Mucosa of rectum (tissue), 2 donors: Measurements from ENCODE around the gene DIAPH2.

Experiments used
- H3K27ac ChIP-seq, 2 donors: one replicate each; pipeline ENCODE4 v1.7.0; 2013; ENCODE audit warnings: inconsistent platforms in 2 of 2, low read depth in 2 of 2, low read length in 2 of 2
- H3K27me3 ChIP-seq, 2 donors: one replicate each; pipeline ENCODE4 v1.7.0; 2013; ENCODE audit warnings: low read length in 2 of 2; ENCODE audit not compliant: control insufficient read depth in 2 of 2, insufficient read depth in 2 of 2
- H3K36me3 ChIP-seq, 2 donors: one replicate each; pipeline ENCODE4 v1.7.0; 2013; ENCODE audit warnings: low read length in 2 of 2; ENCODE audit not compliant: control insufficient read depth in 2 of 2, insufficient read depth in 2 of 2
- H3K4me1 ChIP-seq, 2 donors: one replicate each; pipeline ENCODE4 v1.7.0; 2013; ENCODE audit warnings: low read length in 2 of 2, mild to moderate bottlenecking in 1 of 2; ENCODE audit not compliant: control insufficient read depth in 2 of 2, insufficient read depth in 2 of 2
- H3K4me3 ChIP-seq, 2 donors: one replicate each; pipeline ENCODE4 v1.7.0; 2013; ENCODE audit warnings: low read length in 2 of 2
- H3K9ac ChIP-seq, 2 donors: one replicate each; pipeline ENCODE4 v1.7.0; 2013; ENCODE audit warnings: low read length in 2 of 2, low read depth in 1 of 2, mild to moderate bottlenecking in 1 of 2
- H3K9me3 ChIP-seq, 2 donors: one replicate each; pipeline ENCODE4 v1.7.0; 2013; ENCODE audit warnings: low read length in 2 of 2; ENCODE audit not compliant: control insufficient read depth in 2 of 2
- donor health status: healthy.
- donor health status: Normal muscosa, but diverticular disease.

Gene DIAPH2

DNA sequence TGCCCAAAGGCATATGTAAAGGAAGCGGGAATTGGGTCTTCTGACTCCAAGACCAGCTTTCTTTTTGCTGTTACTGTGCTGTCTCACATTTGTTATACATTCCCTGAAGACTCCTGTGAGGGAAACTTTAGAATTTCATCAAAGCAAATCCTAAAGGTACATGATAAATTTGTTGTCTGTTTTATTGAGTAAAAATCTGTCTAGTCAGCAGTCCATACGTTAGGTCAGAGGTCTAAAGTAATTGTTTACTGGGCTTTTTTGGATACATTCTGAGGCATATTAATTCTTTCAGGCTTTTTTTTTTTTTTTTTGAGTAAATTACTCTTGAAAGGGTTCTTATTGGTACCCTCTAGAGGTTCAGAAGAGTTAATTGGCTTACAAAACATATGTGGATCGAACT, 546.3 kb downstream of the DIAPH2 start:
- H3K27ac ChIP-seq = no peak overlapping the region
- no peaks in the 10 kb centered on the region for H3K4me1 ChIP-seq
- no peak overlapping the region for H3K4me3 ChIP-seq
- H3K36me3 ChIP-seq = no peaks in the 10 kb centered on the region
- H3K9ac ChIP-seq = no peak overlapping the region
- H3K27me3 ChIP-seq = no peaks in the 10 kb centered on the region
- H3K9me3 ChIP-seq = no peaks in the 10 kb centered on the region

DNA sequence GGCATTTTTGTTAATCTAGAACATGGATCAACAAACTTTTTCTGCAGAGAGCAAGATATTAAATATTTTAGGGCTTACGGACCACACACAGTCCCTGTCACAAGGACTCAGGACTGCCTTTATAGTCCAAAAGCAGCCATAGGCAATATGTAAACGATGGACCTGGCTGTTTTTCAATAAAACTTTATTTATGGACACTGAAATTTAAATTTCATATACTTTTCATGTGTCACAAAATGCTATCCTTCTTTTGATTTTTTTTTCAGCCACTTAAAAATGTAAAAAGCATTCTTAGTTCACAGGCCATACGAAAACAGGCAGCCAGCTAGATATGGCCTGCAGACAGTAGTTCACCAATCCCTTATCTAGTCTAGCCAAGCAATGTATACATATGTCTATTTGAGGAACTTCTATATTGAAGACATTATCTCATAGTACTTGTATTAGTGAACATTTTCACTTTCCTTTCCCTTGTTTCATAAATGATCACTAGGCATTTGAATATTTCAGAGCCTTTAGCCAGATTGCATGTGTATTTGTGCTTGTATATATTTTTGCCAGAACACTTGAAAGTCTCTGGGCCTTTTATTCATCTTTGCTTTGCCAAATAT, 549.9 kb downstream of the DIAPH2 start:
- Histone ChIP-seq H3K36me3 (no peaks in the 10 kb centered on the region), H3K4me3 (no peak overlapping the region), H3K27ac (no peak overlapping the region), H3K27me3 (no peaks in the 10 kb centered on the region), H3K9ac (no peak overlapping the region), H3K9me3 (no peaks in the 10 kb centered on the region), H3K4me1 (no peaks in the 10 kb centered on the region)

GRCh38 chrX:97238632-97239031, 554.0 kb downstream of the DIAPH2 start:
- Histone ChIP-seq H3K9me3 (no peaks in the 10 kb centered on the region), H3K4me3 (no peak overlapping the region), H3K27ac (no peak overlapping the region), H3K36me3 (no peaks in the 10 kb centered on the region), H3K9ac (no peak overlapping the region), H3K4me1 (no peaks in the 10 kb centered on the region), H3K27me3 (no peaks in the 10 kb centered on the region)

GRCh38 chrX:97252111-97252510, 567.5 kb downstream of the DIAPH2 start:
- H3K27ac ChIP-seq = no peak overlapping the region
- H3K9me3 ChIP-seq = no peaks in the 10 kb centered on the region
- no peaks in the 10 kb centered on the region for H3K36me3 ChIP-seq
- no peak overlapping the region for H3K4me3 ChIP-seq
- no peaks in the 10 kb centered on the region for H3K27me3 ChIP-seq
- H3K9ac ChIP-seq = no peak overlapping the region
- no peaks in the 10 kb centered on the region for H3K4me1 ChIP-seq

- no peaks in the 10 kb centered on the region for H3K4me1 ChIP-seq
- no peaks in the 10 kb centered on the region for H3K36me3 ChIP-seq
- H3K27ac ChIP-seq = no peak overlapping the region
- no peak overlapping the region for H3K4me3 ChIP-seq
- no peaks in the 10 kb centered on the region for H3K27me3 ChIP-seq
- no peak overlapping the region for H3K9ac ChIP-seq
- no peaks in the 10 kb centered on the region for H3K9me3 ChIP-seq
Measured at GRCh38 chrX:97260679-97261078, 576.0 kb downstream of the DIAPH2 start.

GRCh38 chrX:97266406-97267121, 581.9 kb downstream of the DIAPH2 start:
- Histone ChIP-seq H3K27me3 (no peaks in the 10 kb centered on the region), H3K27ac (no peak overlapping the region), H3K36me3 (no peaks in the 10 kb centered on the region), H3K9ac (no peak overlapping the region), H3K4me1 (no peaks in the 10 kb centered on the region), H3K4me3 (no peak overlapping the region), H3K9me3 (no peaks in the 10 kb centered on the region)

GRCh38 chrX:97267396-97268181, 582.9 kb downstream of the DIAPH2 start:
- no peak overlapping the region for H3K4me3 ChIP-seq
- H3K27me3 ChIP-seq = no peaks in the 10 kb centered on the region
- H3K27ac ChIP-seq = no peak overlapping the region
- H3K4me1 ChIP-seq = no peaks in the 10 kb centered on the region
- no peaks in the 10 kb centered on the region for H3K36me3 ChIP-seq
- H3K9ac ChIP-seq = no peak overlapping the region
- H3K9me3 ChIP-seq = no peaks in the 10 kb centered on the region

DNA sequence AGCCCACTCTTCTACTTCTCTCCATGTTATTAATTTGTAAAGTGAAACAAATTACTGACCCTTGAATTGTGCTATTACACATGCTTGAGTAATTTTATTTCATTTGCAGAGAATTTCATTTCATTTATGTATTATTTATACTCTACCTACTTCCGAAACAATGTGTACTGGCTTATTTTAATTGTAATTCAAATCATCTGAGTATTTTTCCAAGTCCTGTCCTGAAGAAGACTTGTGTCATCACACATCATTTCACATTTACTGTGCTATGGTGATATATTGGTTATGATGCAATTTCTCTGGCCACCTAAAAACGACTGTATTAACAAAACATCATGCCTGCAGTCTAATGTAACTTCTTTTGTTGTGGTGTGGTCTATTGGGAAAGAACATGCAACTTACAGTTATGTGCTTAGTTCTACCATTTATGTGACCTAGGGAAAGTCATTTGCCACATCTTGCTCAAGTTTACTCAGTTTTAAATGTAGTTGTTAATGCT, 583.6 kb downstream of the DIAPH2 start:
- no peaks in the 10 kb centered on the region for H3K9me3 ChIP-seq
- no peak overlapping the region for H3K4me3 ChIP-seq

DNA sequence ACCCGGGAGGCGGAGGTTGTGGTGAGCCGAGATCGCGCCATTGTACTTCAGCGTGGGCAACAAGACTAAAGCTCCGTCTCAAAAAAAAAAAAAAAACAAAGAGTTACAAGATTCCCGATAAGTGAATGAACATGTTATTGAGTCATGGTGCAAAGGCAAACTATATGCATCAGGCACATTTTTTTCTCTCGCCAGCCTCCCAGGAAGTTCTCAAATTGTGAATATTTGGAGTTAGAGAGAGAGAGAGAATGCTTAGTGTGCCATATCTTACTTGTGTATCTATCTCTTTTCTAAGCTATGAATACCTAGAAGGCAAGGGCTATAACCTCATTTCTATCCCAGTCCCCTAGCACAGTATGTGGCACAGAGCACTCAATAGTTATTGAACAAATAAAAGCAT, 599.9 kb downstream of the DIAPH2 start:
- Histone ChIP-seq H3K36me3 (no peaks in the 10 kb centered on the region), H3K4me1 (no peaks in the 10 kb centered on the region), H3K9me3 (no peaks in the 10 kb centered on the region), H3K27ac (no peak overlapping the region), H3K4me3 (no peak overlapping the region), H3K27me3 (no peaks in the 10 kb centered on the region), H3K9ac (no peak overlapping the region)

More for the DNA sequence above, 583.6 kb downstream of the DIAPH2 start:
- Histone ChIP-seq H3K36me3 (no peaks in the 10 kb centered on the region), H3K4me1 (no peaks in the 10 kb centered on the region), H3K9ac (no peak overlapping the region), H3K27ac (no peak overlapping the region), H3K27me3 (no peaks in the 10 kb centered on the region)

- H3K9ac ChIP-seq = no peak overlapping the region
- H3K9me3 ChIP-seq = no peaks in the 10 kb centered on the region
- H3K27ac ChIP-seq = no peak overlapping the region
- no peaks in the 10 kb centered on the region for H3K27me3 ChIP-seq
- H3K4me3 ChIP-seq = no peak overlapping the region
- no peaks in the 10 kb centered on the region for H3K36me3 ChIP-seq
- H3K4me1 ChIP-seq = no peaks in the 10 kb centered on the region
Measured at GRCh38 chrX:97290199-97290598, 605.6 kb downstream of the DIAPH2 start.
